B cell (primary cell): ENCODE data around the gene CDS1.

Source experiments
- EZH2 ChIP-seq: IDR thresholded peaks from 2 replicates; pipeline ENCODE4 v1.6.1; 2012; ENCODE audit warnings: borderline replicate concordance, low read depth, mild to moderate bottlenecking, moderate library complexity, low read length; ENCODE audit not compliant: insufficient read depth, poor library complexity, severe bottlenecking
- TF ChIP-seq, protein P1 (sequence below): fragments of 200-600 bp; IDR thresholded peaks from one replicate; pipeline ENCODE4 v1.8.0; 2022; ENCODE audit warnings: antibody characterized with exemption, mild to moderate bottlenecking

DNA sequence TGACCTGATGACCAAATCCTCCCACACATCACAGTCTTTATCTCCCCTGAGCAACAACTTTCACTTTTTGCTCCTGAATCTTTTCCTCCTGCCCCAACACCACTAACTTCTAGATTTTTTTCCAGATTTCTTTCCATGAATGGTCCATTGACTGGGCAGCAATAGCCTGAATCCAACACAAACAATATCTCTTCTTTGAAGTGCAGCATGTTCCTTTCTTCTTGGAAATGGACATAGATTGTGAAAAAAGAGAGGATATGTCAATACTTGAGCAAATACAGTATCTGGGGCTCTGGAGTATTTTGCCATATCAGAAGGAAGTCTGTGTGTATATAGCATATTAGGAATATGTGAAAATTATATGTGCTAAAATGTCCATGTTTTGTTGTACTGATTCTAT is 55.2 kb downstream of the CDS1 start:
- TF ChIP-seq EZH2: no peak
- TF ChIP-seq, protein P1, sequence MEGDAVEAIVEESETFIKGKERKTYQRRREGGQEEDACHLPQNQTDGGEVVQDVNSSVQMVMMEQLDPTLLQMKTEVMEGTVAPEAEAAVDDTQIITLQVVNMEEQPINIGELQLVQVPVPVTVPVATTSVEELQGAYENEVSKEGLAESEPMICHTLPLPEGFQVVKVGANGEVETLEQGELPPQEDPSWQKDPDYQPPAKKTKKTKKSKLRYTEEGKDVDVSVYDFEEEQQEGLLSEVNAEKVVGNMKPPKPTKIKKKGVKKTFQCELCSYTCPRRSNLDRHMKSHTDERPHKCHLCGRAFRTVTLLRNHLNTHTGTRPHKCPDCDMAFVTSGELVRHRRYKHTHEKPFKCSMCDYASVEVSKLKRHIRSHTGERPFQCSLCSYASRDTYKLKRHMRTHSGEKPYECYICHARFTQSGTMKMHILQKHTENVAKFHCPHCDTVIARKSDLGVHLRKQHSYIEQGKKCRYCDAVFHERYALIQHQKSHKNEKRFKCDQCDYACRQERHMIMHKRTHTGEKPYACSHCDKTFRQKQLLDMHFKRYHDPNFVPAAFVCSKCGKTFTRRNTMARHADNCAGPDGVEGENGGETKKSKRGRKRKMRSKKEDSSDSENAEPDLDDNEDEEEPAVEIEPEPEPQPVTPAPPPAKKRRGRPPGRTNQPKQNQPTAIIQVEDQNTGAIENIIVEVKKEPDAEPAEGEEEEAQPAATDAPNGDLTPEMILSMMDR: no peak
